ENCODE data around the gene NKIRAS1.
"Not testable (repeated sequence)": the region's sequence is repeated elsewhere in the genome, so short reads cannot be mapped to it uniquely, and the experiment has no call there.

Gene NKIRAS1

GRCh38 chr3:23895181-23895580, 21.6 kb downstream of the NKIRAS1 start:
- DNase-seq, result no peak

- no peak for DNase-seq
Measured at GRCh38 chr3:23894254-23895061, 22.3 kb downstream of the NKIRAS1 start.

GRCh38 chr3:23889950-23890349, 26.8 kb downstream of the NKIRAS1 start:
- no peak for DNase-seq

GRCh38 chr3:23889386-23889785, 27.4 kb downstream of the NKIRAS1 start:
- no peak for DNase-seq

- DNase-seq, result peak; percentile 44
Measured at GRCh38 chr3:23888617-23889228, 28.1 kb downstream of the NKIRAS1 start.

- no peak for DNase-seq
Measured at GRCh38 chr3:23886311-23886710, 30.5 kb downstream of the NKIRAS1 start.

- DNase-seq, result no peak
Measured at GRCh38 chr3:23885210-23885609, 31.6 kb downstream of the NKIRAS1 start.

GRCh38 chr3:23884481-23884880, 32.3 kb downstream of the NKIRAS1 start:
- no peak for DNase-seq

- DNase-seq, result no peak
Measured at GRCh38 chr3:23882487-23882918, 34.3 kb downstream of the NKIRAS1 start.

- not testable (repeated sequence) for DNase-seq
Measured at GRCh38 chr3:23881993-23882392, 34.8 kb downstream of the NKIRAS1 start.

- no peak for DNase-seq
Measured at GRCh38 chr3:23880703-23881339, 36.0 kb downstream of the NKIRAS1 start.

GRCh38 chr3:23879485-23879884, 37.3 kb downstream of the NKIRAS1 start:
- DNase-seq, result no peak

GRCh38 chr3:23877329-23877980, 39.3 kb downstream of the NKIRAS1 start:
- DNase-seq, result no peak

GRCh38 chr3:23876923-23877322, 39.9 kb downstream of the NKIRAS1 start:
- DNase-seq, result no peak

GRCh38 chr3:23875113-23875725, 41.6 kb downstream of the NKIRAS1 start:
- no peak for DNase-seq

- no peak for DNase-seq
Measured at GRCh38 chr3:23874359-23875112, 42.3 kb downstream of the NKIRAS1 start.

- no peak for DNase-seq
Measured at GRCh38 chr3:23873941-23874340, 42.8 kb downstream of the NKIRAS1 start.

GRCh38 chr3:23872330-23872729, 44.5 kb downstream of the NKIRAS1 start:
- DNase-seq, result no peak

- DNase-seq, result not testable (repeated sequence)
Measured at GRCh38 chr3:23871361-23871760, 45.4 kb downstream of the NKIRAS1 start.

GRCh38 chr3:23870663-23871043, 46.1 kb downstream of the NKIRAS1 start:
- not testable (repeated sequence) for DNase-seq

GRCh38 chr3:23869977-23870662, 46.7 kb downstream of the NKIRAS1 start:
- DNase-seq, result no peak

GRCh38 chr3:23867838-23868237, 49.0 kb downstream of the NKIRAS1 start:
- DNase-seq, result no peak
